Right ventricle myocardium superior (tissue), 1 donor: Measurements from ENCODE around the gene KIRREL3. TPM values are rescaled to one million over a fixed set of nuclear protein-coding genes. Genes with fewer than 3 reads are reported as not detected.

Experiments used
- ATAC-seq: fragments of 200-7000 bp; cut with Tn5 transposase; one replicate; pipeline ENCODE4 v1.9.1; 2020; ENCODE audit warnings: mild to moderate bottlenecking; ENCODE audit not compliant: poor library complexity
- DNase-seq: peaks from one replicate; pipeline ENCODE4 v3.0.0-alpha.2; 2020
- intact Hi-C: fragments of 100-400 bp; cut with DNase I; formaldehyde crosslinking; loops from one replicate; pipeline ENCODE4 v1.11.2; 2022
- total RNA-seq: library from RNA; stranded (reverse); fragmentation: NEBNext Ultra II Directional; extraction: Animal tissue kit (Norgen Biotek cat#: 25700); gene quantifications from one replicate; pipeline ENCODE4 v1.2.1, GENCODE V29; 2021
- donor health status: DM: no; HTN: yes; CAD: no; lungs with severe emphysema.

KIRREL3 gene
- total RNA-seq, 1 donor from 2014 or later = 0.08 TPM

- ATAC-seq (no peak), DNase-seq (no peak)
- intact Hi-C loops = no loop called here
Measured at GRCh38 chr11:126529037-126529436, 471.5 kb downstream of the KIRREL3 start.

GRCh38 chr11:126528075-126528474 lies 472.5 kb downstream of the KIRREL3 start:
- intact Hi-C loops = no loop called here
- DNase-seq (no peak), ATAC-seq (no peak)

GRCh38 chr11:126527651-126528050 lies 472.9 kb downstream of the KIRREL3 start:
- intact Hi-C loops = no loop called here

GRCh38 chr11:126526471-126526870 lies 474.1 kb downstream of the KIRREL3 start:
- intact Hi-C loops = no loop called here
- ATAC-seq (no peak), DNase-seq (no peak)

More at GRCh38 chr11:126527651-126528050, 472.9 kb downstream of the KIRREL3 start:
- DNase-seq (no peak), ATAC-seq (no peak)

GRCh38 chr11:126525702-126526101 lies 474.9 kb downstream of the KIRREL3 start:
- no peak for ATAC-seq
- intact Hi-C loops = no loop called here
- no peak for DNase-seq

- ATAC-seq (no peak), DNase-seq (no peak)
- intact Hi-C loops = no loop called here
Measured at GRCh38 chr11:126525216-126525615, 475.4 kb downstream of the KIRREL3 start.

GRCh38 chr11:126523441-126524205 lies 476.9 kb downstream of the KIRREL3 start:
- intact Hi-C loops = no loop called here
- DNase-seq (no peak), ATAC-seq (no peak)

GRCh38 chr11:126522606-126523005 lies 478.0 kb downstream of the KIRREL3 start:
- ATAC-seq = no peak
- intact Hi-C loops = no loop called here
- no peak for DNase-seq

GRCh38 chr11:126522152-126522551 lies 478.4 kb downstream of the KIRREL3 start:
- ATAC-seq = no peak
- intact Hi-C loops = no loop called here
- no peak for DNase-seq

- DNase-seq (no peak), ATAC-seq (no peak)
- intact Hi-C loops = no loop called here
Measured at GRCh38 chr11:126521196-126521595, 479.4 kb downstream of the KIRREL3 start.

- DNase-seq (no peak), ATAC-seq (no peak)
- intact Hi-C loops = no loop called here
Measured at GRCh38 chr11:126519764-126520734, 480.5 kb downstream of the KIRREL3 start.

DNA sequence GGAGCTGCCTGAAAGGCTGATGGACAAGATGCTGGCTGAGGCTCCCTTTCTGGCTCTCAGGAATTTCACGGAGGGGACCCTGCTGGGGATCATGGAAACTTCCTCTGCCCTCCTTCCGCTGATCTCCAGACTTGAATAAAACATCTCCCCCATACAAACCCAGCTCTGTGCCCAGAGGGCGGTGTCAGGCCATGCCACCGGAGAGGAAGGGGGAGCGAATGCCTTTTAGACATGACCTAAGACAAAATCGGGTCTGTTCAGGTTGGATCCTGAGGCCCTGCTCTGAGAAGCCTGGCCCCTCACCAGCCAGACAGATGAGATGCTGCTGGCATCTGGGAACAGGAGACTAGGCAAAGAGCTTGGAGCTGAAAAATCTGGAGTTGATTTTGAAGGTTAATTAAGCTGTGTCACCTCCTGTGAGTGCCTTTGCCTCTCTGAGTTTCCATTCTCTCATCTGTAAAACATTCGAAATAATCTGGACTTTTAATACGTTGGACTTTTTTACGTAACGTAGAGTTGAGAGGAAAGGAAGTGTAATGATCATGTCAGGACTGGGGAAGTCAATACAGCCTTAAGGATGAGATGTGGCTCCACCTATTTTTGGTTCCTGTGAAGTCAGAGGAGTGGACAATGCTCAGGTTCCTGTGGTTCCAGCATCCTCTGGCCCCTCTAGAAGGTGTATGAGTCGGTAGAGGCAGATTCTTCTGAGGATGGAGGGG lies 481.4 kb downstream of the KIRREL3 start:
- DNase-seq = no peak
- ATAC-seq = no peak
- intact Hi-C loops = no loop called here

GRCh38 chr11:126518071-126518971 lies 482.2 kb downstream of the KIRREL3 start:
- intact Hi-C loops = no loop called here
- DNase-seq (no peak), ATAC-seq (peak; percentile 45)

GRCh38 chr11:126515501-126515900 lies 485.1 kb downstream of the KIRREL3 start:
- no peak for ATAC-seq
- no peak for DNase-seq
- intact Hi-C loops = no loop called here

DNA sequence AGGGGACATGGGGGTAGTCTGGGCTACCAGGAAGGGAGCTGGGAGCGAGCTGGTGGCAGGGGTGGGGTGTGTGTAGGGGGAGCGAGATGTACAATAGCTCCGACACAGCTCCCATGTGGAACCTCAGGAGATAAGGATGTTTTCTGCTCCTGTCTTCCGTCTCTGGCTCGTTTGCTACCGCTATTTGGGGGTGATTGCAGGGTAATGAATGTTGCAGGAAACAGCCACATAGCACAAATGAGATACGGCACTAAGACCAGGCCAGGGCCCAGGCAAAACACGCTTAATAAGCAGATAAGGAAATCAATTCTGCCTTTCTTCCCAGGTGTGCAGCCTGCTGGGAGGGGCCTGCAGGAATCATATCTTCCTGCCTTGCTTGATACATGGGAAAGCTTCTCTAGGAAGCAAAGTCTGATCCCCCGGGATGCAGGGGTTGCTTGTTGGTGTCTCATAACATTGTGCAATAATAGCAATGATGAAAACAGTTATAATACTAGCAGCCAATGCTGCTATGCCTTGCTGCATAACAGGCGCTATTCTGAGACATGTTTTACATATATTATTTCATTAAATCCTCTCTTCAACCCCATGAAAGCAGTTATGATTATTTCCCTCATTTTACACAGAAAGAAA lies 486.4 kb downstream of the KIRREL3 start:
- no peak for ATAC-seq
- intact Hi-C loops = no loop called here
- DNase-seq = no peak

- DNase-seq = no peak
- no peak for ATAC-seq
- intact Hi-C loops = no loop called here
Measured at GRCh38 chr11:126512741-126513715, 487.5 kb downstream of the KIRREL3 start.

DNA sequence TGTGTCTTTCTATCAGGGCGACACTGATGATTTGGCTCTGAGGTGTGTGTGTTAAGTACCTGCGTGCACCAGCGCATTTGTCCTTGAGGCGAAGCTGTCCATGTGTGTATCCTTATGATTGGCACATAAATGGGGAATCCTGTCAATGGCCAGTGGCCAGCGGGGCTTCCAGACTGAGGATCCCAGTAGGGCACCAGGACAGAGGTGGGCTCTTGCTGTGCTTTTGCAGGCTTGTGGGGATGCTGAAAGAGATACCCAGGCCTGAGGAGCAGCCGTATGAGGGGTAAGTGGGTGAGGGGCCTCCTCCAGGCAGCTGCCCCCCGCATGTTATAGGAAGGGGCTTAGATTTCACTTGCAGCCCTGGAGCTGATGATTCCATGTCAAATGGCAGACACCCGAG lies 488.3 kb downstream of the KIRREL3 start:
- no peak for ATAC-seq
- no peak for DNase-seq
- intact Hi-C loops = no loop called here
